H9 (cell line): ENCODE results near the gene TTC7B. TPM values are rescaled to one million over a fixed set of nuclear protein-coding genes. Genes with fewer than 3 reads are reported as not detected.

Source experiments
- DNase-seq: peaks from one replicate; pipeline ENCODE4 v3.0.0-alpha.2; 2017
- H2AFZ ChIP-seq: one replicate; pipeline ENCODE4 v1.6.1; 2013; ENCODE audit warnings: mild to moderate bottlenecking, low read length, control low read depth, moderate library complexity
- H2AK5ac ChIP-seq: 2 replicates; pipeline ENCODE4 v1.6.1; 2013; ENCODE audit warnings: low read length, control low read depth, mixed read lengths; ENCODE audit not compliant: insufficient read length
- H2BK120ac ChIP-seq: one replicate; pipeline ENCODE4 v1.6.1; 2013; ENCODE audit warnings: low read depth, mild to moderate bottlenecking, low read length, control low read depth, inconsistent platforms; ENCODE audit not compliant: poor library complexity, severe bottlenecking
- H2BK12ac ChIP-seq: 2 replicates; pipeline ENCODE4 v1.6.1; 2013; ENCODE audit warnings: low read length, control low read depth, mixed read lengths, low read depth; ENCODE audit not compliant: insufficient read length
- H2BK15ac ChIP-seq: 2 replicates; pipeline ENCODE4 v1.6.1; 2013; ENCODE audit warnings: low read depth, low read length, control low read depth
- H2BK20ac ChIP-seq: one replicate; pipeline ENCODE4 v1.6.1; 2013; ENCODE audit warnings: low read depth, mild to moderate bottlenecking, low read length, control low read depth, inconsistent platforms; ENCODE audit not compliant: poor library complexity, severe bottlenecking
- H2BK5ac ChIP-seq: 2 replicates; pipeline ENCODE4 v1.6.1; 2013; ENCODE audit warnings: low read length, control low read depth, mixed read lengths; ENCODE audit not compliant: insufficient read length
- H3K14ac ChIP-seq: 2 replicates; pipeline ENCODE4 v1.6.1; 2013; ENCODE audit warnings: low read length, control low read depth; ENCODE audit not compliant: insufficient read depth
- H3K18ac ChIP-seq: 2 replicates; pipeline ENCODE4 v1.6.1; 2013; ENCODE audit warnings: low read depth, mild to moderate bottlenecking, mixed read lengths, low read length, control low read depth; ENCODE audit not compliant: insufficient read length
- H3K23ac ChIP-seq: 2 replicates; pipeline ENCODE4 v1.6.1; 2013; ENCODE audit warnings: low read length, control low read depth, mixed read lengths, low read depth; ENCODE audit not compliant: insufficient read length
- H3K23me2 ChIP-seq: 2 replicates; pipeline ENCODE4 v1.6.1; 2013; ENCODE audit warnings: low read depth, mild to moderate bottlenecking, mixed read lengths, low read length, control low read depth; ENCODE audit not compliant: insufficient read length, poor library complexity, severe bottlenecking
- H3K27ac ChIP-seq: 2 replicates; pipeline ENCODE4 v1.5.1; 2013; ENCODE audit warnings: low read length, control low read depth, mixed read lengths, low read depth; ENCODE audit not compliant: insufficient read length
- H3K27me3 ChIP-seq: 2 replicates; pipeline ENCODE4 v1.6.1; 2013; ENCODE audit warnings: low read length, control low read depth, inconsistent platforms; ENCODE audit not compliant: insufficient read depth
- H3K4ac ChIP-seq: 2 replicates; pipeline ENCODE4 v1.6.1; 2013; ENCODE audit warnings: low read depth, mild to moderate bottlenecking, control low read depth, inconsistent platforms, low read length, moderate library complexity
- H3K4me1 ChIP-seq: 2 replicates; pipeline ENCODE4 v1.6.1; 2013; ENCODE audit warnings: low read length, control low read depth, inconsistent platforms; ENCODE audit not compliant: insufficient read depth
- H3K4me2 ChIP-seq: 2 replicates; pipeline ENCODE4 v1.6.1; 2013; ENCODE audit warnings: low read length, control low read depth, mixed read lengths; ENCODE audit not compliant: insufficient read length, insufficient read depth
- H3K56ac ChIP-seq: 2 replicates; pipeline ENCODE4 v1.6.1; 2013; ENCODE audit warnings: low read depth, mild to moderate bottlenecking, mixed read lengths, low read length, control low read depth; ENCODE audit not compliant: insufficient read length
- H3K79me1 ChIP-seq: 2 replicates; pipeline ENCODE4 v1.6.1; 2013; ENCODE audit warnings: low read depth, mild to moderate bottlenecking, moderate library complexity, low read length, control low read depth, inconsistent platforms; ENCODE audit not compliant: insufficient read depth, poor library complexity, severe bottlenecking
- H3K79me2 ChIP-seq: 2 replicates; pipeline ENCODE4 v1.6.1; 2013; ENCODE audit warnings: low read length, control low read depth, inconsistent platforms; ENCODE audit not compliant: insufficient read depth
- H3K9ac ChIP-seq: 2 replicates; pipeline ENCODE4 v1.6.1; 2013; ENCODE audit warnings: low read length, control low read depth, mixed read lengths; ENCODE audit not compliant: insufficient read length; ENCODE audit errors: extremely low read depth
- H3K9me3 ChIP-seq: one replicate; pipeline ENCODE4 v1.6.1; 2013; ENCODE audit warnings: low read depth, low read length, inconsistent platforms; ENCODE audit not compliant: control insufficient read depth
- H3T11ph ChIP-seq: one replicate; pipeline ENCODE4 v1.6.1; 2013; ENCODE audit warnings: mild to moderate bottlenecking, low read length, control low read depth, inconsistent platforms
- H4K20me1 ChIP-seq: one replicate; pipeline ENCODE4 v1.6.1; 2013; ENCODE audit not compliant: control insufficient read depth, insufficient read length, insufficient read depth
- H4K5ac ChIP-seq: 2 replicates; pipeline ENCODE4 v1.6.1; 2013; ENCODE audit warnings: low read depth, mild to moderate bottlenecking, mixed read lengths, low read length, control low read depth; ENCODE audit not compliant: insufficient read length
- H4K8ac ChIP-seq: replicated peaks from 2 replicates; pipeline ENCODE4 v1.6.1; 2013; ENCODE audit warnings: low read length, control low read depth, mixed read lengths, low read depth; ENCODE audit not compliant: insufficient read length
- H4K91ac ChIP-seq: 2 replicates; pipeline ENCODE4 v1.6.1; 2013; ENCODE audit warnings: low read depth, mild to moderate bottlenecking, moderate library complexity, mixed read lengths, low read length, control low read depth; ENCODE audit not compliant: insufficient read length
- H3K27ac Mint-ChIP-seq, 3 experiments: 2 replicates in 2 of 3; 3 replicates in 1 of 3; pipeline ENCODE4 v1.8.0; 2020 to 2021; ENCODE audit warnings: mixed read lengths in 3 of 3, mild to moderate bottlenecking in 1 of 3, moderate library complexity in 1 of 3
- H3K27me3 Mint-ChIP-seq: 2 replicates; pipeline ENCODE4 v1.8.0; 2021; ENCODE audit warnings: low read depth, mild to moderate bottlenecking, moderate library complexity, mixed read lengths
- H3K36me3 Mint-ChIP-seq, 3 experiments: 2 replicates in 2 of 3; 3 replicates in 1 of 3; pipeline ENCODE4 v1.8.0; 2020 to 2021; ENCODE audit warnings: low read depth in 3 of 3, mixed read lengths in 3 of 3; ENCODE audit not compliant: insufficient read depth in 1 of 3
- H3K4me1 Mint-ChIP-seq, 2 experiments: 2 replicates each; pipeline ENCODE4 v1.8.0; 2020; ENCODE audit warnings: mixed read lengths in 2 of 2
- H3K4me3 Mint-ChIP-seq, 2 experiments: 2 replicates in 1 of 2; 3 replicates in 1 of 2; pipeline ENCODE4 v1.8.0; 2020 to 2021; ENCODE audit warnings: mild to moderate bottlenecking in 2 of 2, mixed read lengths in 2 of 2, moderate library complexity in 1 of 2
- H3K9me3 Mint-ChIP-seq, 2 experiments: 2 replicates in 1 of 2; 3 replicates in 1 of 2; pipeline ENCODE4 v1.8.0; 2020; ENCODE audit warnings: mild to moderate bottlenecking in 2 of 2, mixed read lengths in 2 of 2, moderate library complexity in 1 of 2
- WGBS: extraction: QIAGEN DNeasy Blood & Tissue Kit; methylation state at CpG from one replicate; pipeline ENCODE4 v1.1.7; 2013; ENCODE audit warnings: missing lambda C conversion rate, low lambda C conversion rate, mixed read lengths; ENCODE audit not compliant: insufficient read length; ENCODE audit errors: extremely low coverage; 5-methylcytosine and 5-hydroxymethylcytosine counted together
- total RNA-seq: library from RNA; stranded (reverse); gene quantifications from 2 replicates; pipeline ENCODE4 v1.2.1, GENCODE V29; 2021
- TF ChIP-seq, protein P1 (sequence below): fragments of 200-600 bp; sonication (generic); conservative IDR thresholded peaks from 3 replicates; pipeline ENCODE4 v1.8.0; 2021; ENCODE audit warnings: antibody characterized with exemption, mild to moderate bottlenecking

Gene TTC7B
- total RNA-seq, 1 experiment from 2014 or later = 33.7 TPM

- no peak overlapping the region for H4K91ac ChIP-seq
- no peaks in the 10 kb centered on the region for H3K79me1 ChIP-seq
- no peaks in the 10 kb centered on the region for H3K23me2 ChIP-seq
- no peak overlapping the region for H3K14ac ChIP-seq
- peak; percentile 52 for DNase-seq
- no CpG with 5 or more reads among the region's 4 CpGs for WGBS
- Mint-ChIP-seq H3K27ac (peak overlapping the region in 1 of 3 experiments; percentile 32; a peak in 1 of 7 replicates), H3K4me3 (no peak overlapping the region), H3K36me3 (peaks cover 0 to 3% (median 0%) of the 10 kb centered on the region in 3 experiments; a peak in 2 of 7 replicates), H3K27me3 (peaks cover 4% of the 10 kb centered on the region), H3K4me1 (peaks cover 15 to 23% of the 10 kb centered on the region in 2 experiments), H3K9me3 (no peaks in the 10 kb centered on the region)
- H4K20me1 ChIP-seq = no peaks in the 10 kb centered on the region
- no peak overlapping the region for H2BK20ac ChIP-seq
- H2BK120ac ChIP-seq = no peak overlapping the region
- H2BK5ac ChIP-seq = no peak overlapping the region
- no peak overlapping the region for H4K8ac ChIP-seq
- no peaks in the 10 kb centered on the region for H3K79me2 ChIP-seq
- H3K27me3 ChIP-seq = no peaks in the 10 kb centered on the region
- no peak overlapping the region for H3K56ac ChIP-seq
- no peak overlapping the region for H3K4me2 ChIP-seq
- no peak overlapping the region for H3K27ac ChIP-seq
- H2BK12ac ChIP-seq = no peak overlapping the region
- H3K9ac ChIP-seq = no peak overlapping the region
- no peak overlapping the region for H2AK5ac ChIP-seq
- no peaks in the 10 kb centered on the region for H3K9me3 ChIP-seq
- no peaks in the 10 kb centered on the region; the same call in 1 of the 2 replicates for H3K4me1 ChIP-seq
- no peak overlapping the region for H3T11ph ChIP-seq
- no peak overlapping the region for H3K4ac ChIP-seq
- no peak overlapping the region for H3K23ac ChIP-seq
- TF ChIP-seq, protein P1, sequence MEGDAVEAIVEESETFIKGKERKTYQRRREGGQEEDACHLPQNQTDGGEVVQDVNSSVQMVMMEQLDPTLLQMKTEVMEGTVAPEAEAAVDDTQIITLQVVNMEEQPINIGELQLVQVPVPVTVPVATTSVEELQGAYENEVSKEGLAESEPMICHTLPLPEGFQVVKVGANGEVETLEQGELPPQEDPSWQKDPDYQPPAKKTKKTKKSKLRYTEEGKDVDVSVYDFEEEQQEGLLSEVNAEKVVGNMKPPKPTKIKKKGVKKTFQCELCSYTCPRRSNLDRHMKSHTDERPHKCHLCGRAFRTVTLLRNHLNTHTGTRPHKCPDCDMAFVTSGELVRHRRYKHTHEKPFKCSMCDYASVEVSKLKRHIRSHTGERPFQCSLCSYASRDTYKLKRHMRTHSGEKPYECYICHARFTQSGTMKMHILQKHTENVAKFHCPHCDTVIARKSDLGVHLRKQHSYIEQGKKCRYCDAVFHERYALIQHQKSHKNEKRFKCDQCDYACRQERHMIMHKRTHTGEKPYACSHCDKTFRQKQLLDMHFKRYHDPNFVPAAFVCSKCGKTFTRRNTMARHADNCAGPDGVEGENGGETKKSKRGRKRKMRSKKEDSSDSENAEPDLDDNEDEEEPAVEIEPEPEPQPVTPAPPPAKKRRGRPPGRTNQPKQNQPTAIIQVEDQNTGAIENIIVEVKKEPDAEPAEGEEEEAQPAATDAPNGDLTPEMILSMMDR = no peak
- H4K5ac ChIP-seq = no peak overlapping the region
- H2BK15ac ChIP-seq = no peak overlapping the region
- H3K18ac ChIP-seq = no peak overlapping the region
- no peak overlapping the region for H2AFZ ChIP-seq
Observed at GRCh38 chr14:90487031-90487430, 329.2 kb downstream of the TTC7B start.
